Esophagus mucosa (tissue), 1 donor: ENCODE measurements around the gene TWSG1. TPM values are rescaled to one million over a fixed set of nuclear protein-coding genes. Genes with fewer than 3 reads are reported as not detected.
A peak's percentile ranks its signal among the peaks of the same experiment; 100 is the strongest.

Experiments
- ATAC-seq: fragments of 200-7000 bp; cut with Tn5 transposase; one replicate; pipeline ENCODE4 v1.9.1; 2020
- total RNA-seq: library from RNA; stranded (reverse); gene quantifications from one replicate; pipeline ENCODE4 v1.2.4, GENCODE V29; 2023
- donor health status: DM: yes; HTN: yes; CAD: no.

Gene TWSG1
- total RNA-seq, result 15.9 TPM

DNA sequence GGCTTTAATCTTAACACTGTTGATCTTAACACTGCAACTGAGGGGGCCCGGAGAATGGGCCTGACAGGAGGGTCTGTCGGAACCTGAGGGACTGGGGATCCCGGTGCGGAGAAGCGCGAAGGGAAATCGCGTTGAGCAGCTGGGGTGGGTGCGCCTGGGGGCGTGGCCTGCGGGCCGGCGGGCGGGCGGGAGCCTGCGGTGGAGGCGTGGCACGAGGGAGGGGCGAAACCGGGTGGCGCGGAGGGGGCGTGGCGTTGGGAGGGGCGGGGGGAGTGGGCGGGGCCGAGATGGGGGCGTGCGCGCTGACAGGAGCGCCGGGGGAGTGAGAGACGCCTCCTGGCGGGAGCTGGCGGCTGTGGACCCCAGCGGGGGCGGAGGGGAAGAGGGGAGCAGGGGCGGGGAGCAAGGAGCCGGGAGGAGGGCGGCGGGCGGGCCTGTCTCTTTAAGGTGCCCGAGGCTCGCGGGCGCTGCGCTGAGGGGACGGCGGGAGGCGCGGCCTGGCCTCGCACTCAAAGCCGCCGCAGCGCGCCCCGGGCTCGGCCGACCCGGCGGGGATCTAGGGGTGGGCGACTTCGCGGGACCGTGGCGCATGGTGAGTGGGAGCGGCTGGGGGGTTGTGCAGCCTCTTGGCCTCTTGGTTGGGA lies at the start of gene TWSG1:
Gene TWSG1 (plus strand): TSS at position 445 of the 644 bp plus-strand sequence. CDS start 2,457 bp downstream, outside the sequence.
- ATAC-seq, result peak; percentile 96

DNA sequence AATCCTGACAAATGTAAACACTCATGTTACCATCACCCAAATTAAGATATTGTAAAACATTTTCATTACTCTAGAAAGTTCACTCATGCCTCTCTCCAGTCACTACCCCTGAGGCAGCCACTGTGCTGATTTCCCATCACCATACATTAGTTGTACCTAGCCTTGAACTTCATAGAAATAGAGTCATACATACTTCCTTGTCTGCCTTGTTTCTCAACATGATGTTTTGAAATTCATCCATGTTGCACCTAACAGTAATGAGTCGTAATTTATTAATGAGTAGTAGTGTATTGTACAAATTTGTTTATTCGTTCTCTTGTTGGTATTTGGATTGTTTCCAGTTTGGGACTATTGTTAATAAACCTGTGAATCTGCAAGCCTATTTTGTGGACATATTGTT lies 49.0 kb upstream of the TWSG1 start:
- ATAC-seq, result peak; percentile 73

DNA sequence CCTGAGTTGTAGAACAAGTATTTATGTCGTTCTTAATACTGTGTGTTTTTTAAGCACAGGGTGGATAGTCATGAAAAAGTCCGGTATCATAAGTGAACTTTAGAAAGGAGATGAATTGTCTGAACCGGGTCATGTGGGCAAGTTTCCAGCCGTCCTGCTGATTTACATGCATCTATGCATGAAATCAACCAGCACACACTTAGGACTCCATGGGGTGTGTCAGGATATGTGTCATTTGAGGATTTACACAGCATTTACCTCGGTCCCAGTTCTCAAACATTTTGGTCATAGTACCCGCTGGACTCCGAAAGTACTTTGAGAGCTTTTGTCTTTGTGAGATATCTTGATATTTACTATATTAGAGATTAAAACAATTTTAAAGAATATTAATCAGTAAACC lies 47.5 kb upstream of the TWSG1 start:
- ATAC-seq, result peak; percentile 82

DNA sequence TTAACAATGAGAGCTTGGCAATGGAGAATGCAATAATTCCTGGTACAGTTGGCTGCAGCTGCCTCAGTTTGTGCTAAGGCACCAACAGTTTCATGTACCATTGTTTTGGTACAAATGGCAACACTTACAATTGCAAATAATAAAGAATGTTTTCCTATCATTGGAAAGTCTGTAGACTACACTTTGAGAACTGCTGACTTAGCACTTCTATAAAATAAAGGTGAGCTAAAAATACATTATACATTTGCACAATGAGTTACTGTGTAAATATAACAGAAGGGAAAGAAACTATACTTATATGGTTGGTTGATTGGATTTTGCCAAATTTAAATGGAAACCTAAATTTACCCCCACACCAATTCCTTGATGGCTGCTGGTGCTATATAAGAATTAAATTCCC lies 44.9 kb upstream of the TWSG1 start:
- no peak for ATAC-seq

DNA sequence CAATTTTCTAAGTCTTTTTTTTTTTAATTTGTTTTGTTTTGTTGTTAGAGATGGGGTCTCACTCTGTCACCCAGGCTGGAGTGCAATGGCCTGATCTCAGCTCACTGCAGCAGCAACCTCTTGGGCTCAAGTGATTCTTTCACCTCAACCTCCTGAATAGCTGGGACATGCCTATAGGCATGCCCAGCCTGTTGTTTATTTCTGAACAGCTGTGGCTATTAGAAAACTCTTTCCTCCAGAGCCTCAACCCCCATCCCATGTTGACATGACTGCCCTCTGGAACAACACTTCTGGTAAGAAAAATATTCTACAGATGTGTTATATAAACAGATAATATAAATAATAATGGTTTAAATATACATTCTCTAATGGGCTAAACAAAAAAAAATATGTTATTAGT lies 44.4 kb upstream of the TWSG1 start:
- no peak for ATAC-seq

DNA sequence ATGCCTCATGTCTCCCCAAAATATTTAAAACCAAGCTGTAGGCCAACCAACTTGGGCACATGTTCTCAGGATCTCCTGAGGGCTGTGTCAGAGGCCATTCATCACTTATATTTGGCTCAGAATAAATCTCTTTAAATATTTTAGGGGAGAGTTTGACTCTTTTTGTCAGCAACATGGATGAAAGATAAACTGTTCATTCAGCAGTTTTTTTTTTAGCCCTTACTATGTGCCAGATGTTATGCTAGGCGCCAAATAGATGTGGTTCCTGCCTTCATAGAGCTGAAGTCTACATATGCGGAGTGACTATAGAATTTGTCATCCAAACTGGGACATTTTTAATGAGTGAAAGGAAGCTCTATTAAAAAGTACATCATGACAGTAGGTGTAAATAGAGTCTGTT lies 42.5 kb upstream of the TWSG1 start:
- ATAC-seq, result no peak

DNA sequence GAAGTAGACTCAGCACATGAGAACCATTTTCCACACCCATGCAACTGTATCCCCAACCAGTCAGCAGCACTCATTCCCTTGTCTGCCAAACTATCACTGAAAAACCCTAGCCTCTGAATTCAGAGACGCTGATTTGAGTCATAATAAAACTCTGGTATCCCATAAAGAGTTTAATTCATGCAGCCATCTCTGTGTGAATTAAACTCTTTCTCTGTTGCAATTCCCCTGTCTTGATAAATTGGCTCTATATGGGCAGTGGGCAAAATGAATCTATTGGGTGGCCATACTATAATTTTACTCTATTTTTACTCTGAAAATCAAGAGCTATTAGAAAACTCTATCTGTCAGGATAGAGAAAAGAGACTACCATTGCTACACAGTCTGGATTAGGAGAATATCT lies 40.6 kb upstream of the TWSG1 start:
- no peak for ATAC-seq

DNA sequence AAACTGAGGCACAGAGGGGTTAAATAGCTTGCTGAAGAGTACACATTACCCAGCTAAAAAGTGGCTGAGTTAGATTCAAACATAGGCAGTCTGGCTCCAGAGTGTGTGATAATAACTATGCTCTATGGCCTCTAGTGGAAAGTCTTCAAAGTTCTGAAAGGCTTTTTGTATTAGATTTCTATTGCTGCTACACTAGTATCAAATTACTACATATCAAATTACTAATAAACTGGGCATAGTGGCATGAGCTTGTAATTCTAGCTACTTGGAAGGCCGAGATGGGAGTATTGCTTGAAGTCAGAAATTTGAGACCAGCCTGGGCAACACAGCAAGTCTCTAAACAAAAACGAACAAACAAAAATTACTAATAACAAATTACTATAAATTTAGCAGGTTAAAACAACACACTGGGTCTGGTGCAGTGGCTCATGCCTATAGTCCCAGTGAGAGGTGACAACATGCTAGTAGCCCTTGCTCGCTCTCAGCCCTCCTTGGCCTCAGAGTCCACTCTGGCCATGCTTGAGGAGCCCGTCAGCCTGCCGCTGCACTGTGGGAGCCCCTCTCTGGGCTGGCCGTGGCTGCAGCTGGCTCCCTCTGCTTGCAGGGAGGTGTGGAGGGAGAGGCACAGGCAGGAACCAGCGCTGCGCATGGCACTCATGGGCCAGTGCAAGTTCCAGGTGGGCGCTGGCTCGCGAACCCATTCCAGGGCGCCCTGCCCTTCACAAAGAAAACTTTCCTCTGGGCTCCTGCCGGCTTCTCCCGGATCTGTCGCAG lies 38.2 kb upstream of the TWSG1 start:
- no peak for ATAC-seq

DNA sequence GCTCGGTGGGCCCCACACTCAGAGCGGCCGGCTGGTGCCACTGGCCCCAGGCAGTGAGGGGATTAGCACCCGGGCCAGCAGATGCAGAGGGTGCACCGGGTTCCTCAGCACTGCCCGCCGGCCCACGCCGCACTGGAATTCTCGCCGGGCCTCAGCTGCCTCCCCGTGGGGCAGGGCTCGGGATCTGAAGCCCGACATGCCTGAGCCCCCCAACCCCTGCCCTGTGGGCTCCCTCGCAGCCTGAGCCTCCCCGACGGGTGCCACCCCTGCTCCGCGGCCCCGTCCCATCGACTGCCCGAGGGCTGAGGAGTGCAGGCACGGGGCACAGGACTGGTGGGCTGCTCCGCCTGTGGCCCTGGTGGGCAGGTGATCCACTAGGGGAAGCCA lies 37.6 kb upstream of the TWSG1 start:
- no peak for ATAC-seq

DNA sequence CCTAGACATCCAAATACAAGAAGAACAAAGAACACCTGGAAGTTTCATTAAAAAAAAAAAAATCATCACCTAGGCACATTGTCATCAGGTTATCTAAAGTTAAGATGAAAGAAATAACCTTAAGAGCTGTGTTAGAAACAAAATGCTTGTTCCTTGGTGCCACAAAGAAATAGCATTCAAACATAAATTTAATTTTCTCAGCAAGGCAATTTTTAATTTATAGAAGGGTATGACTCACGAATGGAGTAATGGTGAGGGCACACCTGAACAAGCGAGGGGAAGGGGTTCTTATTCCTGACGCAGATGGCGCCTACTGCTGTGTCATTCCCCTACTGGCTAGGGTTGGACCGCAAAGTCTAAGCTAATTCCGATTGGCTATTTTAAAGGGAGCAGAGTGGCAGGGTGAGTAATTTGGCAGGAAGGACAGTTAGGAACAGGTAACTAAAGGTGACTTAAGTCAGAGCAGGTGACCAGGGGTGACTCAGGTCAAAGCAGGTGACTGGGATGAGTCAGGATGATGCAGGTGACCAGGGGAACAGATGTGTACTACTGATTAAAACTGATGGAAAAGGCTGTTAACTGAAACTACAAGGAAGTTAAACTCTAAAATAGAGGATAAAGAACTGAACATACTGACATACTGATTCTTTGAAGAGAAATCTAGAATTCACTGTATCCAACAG lies 30.0 kb upstream of the TWSG1 start:
- ATAC-seq, result no peak

DNA sequence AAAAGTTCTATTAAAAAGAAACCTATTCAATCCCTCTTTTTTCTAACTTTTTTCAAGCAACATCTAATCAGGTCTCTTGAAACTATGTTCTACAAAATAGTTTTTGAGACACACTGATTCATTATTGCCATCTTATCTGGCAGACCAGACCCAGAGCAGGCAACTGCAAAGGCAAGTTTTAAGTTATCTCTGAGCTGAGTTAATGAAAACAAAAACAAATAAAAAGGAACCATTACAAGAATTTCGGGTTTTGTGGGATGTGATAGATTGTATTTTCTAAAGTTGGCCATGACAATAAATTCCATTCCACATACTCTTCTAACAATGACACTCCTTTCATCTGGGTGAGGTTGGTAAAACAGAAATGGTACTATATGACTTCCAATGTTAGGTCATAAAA lies 15.2 kb upstream of the TWSG1 start:
- no peak for ATAC-seq

DNA sequence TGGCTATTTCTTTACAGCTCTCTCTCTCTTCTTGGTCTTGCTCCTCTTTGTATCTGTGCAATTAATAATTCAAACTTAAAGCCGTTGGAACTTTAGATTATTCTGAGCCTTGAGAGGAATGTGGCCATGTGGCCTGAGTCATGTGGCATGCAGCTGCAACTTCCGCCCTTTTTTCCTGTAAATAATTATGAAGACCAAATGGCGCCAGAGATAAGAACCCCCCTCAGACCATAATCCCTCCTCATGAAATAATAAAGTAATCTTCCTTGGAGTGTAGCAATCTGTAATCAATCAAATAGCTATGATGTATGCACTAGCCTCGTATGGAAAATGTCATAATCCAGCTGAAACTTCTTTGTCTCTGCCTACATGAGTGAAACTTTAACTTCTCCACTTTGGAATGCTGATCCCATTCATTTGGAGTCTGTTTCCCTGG lies 13.5 kb upstream of the TWSG1 start:
- no peak for ATAC-seq

DNA sequence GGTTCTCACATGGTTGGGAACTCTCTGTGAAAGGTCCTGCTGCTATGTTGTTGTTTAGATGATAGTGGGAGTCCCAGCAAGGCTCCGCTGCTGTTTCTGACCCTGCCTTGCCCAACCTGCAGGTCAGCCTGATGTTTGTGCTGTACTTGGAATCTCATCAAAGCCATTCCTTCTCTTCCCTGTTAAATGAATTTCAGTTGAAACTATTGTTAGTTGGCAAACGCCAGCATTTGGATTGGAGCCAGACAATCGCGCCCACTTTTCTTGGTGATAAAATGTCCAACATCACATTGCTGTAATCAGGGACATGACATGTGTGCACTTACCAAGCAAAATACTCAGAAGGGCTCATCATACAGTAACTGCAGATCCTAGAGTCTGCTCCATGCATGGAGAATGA lies 12.8 kb upstream of the TWSG1 start:
- ATAC-seq, result no peak

DNA sequence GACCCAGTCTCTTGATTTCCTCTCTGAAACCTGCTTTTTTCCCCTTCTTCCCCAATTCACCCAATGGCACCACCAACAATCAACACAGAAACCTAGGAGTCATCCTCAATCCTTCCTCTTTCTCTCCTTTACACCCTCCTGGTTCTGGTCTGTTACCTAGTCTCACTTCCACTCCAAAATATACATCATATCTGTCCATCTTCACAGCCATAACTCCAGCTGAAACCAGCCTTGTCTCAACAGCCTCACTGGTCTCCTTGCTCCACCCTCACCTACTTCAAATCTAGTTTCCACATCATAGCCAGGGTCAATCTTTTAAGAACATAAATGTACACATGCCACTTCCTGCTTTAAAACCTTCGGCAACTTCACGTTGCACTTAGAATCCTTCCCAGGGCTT lies 11.8 kb upstream of the TWSG1 start:
- no peak for ATAC-seq

DNA sequence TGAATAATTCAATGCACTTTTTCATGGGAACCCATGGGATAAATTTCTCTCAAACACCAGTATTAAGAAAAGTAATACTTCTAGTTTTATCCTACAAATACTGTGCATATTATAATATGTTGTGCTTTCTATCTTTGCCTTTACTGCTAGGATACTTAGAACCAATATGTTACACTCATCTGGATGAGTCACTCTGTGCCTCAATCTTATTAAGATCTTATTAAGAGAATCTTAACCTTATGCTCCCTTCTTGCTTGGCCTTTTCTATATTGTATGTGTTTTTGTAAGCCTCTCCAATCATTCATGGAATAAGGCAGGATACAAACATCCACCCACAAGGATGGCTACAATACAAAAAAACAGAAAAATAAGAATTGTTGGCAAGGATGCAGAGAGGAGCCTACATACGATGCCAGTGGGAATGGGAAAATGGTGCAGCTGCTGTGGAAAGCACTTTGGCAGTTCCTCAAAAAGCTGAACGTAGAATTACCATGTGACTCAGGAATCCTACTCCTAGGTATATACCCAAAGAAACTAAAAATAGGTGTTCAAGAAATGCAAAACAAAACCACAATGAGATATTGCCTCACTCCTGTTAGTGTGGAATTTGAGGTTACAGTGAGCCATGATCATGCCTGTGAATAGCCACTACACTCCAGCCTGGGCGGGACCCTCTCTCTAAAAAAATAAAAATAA lies 10.7 kb upstream of the TWSG1 start:
- ATAC-seq, result no peak

DNA sequence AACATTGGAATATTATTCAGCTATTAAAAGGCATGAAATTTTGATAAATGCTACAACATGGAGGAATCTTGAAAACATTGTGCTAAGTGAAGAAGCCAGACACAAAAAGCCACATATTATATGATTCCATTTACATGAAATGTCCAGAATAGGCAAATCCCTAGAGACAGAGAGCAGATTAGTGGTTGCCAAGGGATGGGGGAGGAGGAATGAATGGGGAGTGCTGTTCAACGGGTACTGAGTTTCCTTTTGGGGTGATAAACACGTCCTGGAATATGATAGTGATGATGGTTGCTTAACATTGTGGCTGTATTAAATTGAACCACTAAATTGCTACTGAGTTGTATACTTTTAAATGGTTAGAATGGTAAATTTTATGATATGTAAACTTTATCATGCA lies 8.9 kb upstream of the TWSG1 start:
- no peak for ATAC-seq

DNA sequence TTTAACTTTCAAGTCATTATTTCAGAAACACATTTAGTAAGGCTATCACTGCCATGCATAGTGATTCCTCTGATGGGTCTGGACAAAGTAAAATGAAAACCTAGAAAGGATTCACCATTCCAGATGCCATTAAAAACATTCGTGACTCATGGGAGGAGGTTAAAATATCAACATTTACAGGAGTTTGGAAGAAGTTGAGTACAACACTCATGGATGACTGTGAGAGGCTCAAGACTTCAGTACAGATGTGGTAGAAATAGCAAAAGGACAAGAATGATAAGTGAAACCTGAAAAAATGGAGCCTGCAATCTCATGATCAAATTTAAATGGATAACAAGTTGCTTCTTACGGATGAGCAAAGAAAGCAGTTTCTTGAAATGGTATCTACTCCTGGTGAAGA lies 5.8 kb upstream of the TWSG1 start:
- no peak for ATAC-seq

DNA sequence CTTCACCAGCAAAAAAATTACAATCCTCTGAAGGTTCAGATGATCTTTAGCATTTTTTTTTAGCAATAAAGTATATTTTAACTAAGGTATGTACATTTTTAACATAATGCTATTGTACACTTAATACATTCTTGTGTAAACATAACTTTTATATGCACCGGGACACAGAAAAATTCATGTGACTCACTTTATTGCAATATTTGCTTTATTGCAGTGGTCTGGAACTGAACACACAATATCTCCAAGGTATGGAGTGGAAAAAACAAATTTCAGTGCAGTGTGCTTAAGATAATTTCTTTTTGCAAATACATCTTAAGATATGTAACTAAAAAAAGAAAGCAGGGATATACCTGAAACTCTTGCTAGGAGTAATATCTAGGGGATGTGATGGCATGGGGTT lies 5.1 kb upstream of the TWSG1 start:
- no peak for ATAC-seq

DNA sequence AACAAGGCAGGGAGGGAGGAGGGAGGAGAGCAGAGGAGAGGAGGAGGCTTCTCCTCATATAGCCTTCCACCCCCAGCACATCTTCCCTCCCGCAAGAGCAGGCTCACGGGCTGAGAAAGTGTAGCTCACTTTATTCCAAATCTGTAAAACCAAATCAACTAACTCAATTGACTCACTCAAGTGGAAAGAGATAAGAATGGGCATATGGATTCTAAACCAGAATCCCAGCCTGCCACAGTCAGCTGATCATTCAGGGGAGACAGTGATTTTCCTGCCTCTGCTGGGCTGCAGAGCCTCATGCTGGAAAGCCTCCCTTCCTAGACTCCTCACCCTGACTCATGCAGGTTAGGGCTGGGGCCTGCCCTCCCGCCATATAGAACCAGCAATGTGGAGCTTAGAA lies 4.2 kb upstream of the TWSG1 start:
- ATAC-seq, result no peak

DNA sequence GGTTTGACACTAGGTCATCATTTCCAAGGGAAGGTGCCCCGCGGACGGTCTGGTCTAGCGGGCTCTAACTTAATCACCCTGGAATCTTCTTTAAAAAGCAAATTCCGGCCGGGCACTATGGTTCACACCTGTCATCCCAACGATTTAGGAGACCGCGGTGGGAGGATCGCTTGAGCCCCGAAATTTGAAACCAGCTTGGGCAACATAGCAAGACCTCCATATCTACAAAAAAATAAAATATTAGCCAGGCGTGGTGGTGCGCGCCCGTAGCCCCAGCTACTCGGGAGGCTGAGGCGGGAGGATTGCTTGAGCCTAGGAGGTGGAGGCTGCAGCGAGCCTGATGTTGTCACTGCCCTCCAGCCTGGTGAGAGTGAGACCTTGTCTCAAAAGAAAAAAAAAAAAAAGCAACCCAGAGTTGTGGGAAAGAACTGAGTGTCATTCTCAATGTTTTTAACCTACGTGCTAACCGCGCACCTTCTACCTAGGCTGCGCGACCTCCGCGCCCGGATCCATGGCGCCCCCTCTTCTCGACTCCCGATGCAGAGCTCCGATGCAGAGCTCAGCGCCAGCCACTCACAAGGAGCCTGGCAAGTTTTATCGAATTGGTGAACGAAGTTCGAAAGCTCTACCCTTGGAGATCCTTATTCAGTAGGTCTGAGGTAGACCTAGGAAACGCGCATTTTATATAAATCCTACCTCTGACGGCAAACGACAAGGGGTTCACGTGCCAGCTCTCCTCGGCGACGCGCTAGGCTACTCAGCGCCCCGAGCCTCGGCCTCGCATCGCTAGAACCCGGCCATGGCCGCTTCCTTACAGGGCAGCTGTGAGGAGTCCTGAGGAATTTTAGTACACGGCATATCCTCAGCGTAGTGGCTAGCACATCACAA lies 888 bp upstream of the TWSG1 start:
- ATAC-seq, result peak; percentile 61

DNA sequence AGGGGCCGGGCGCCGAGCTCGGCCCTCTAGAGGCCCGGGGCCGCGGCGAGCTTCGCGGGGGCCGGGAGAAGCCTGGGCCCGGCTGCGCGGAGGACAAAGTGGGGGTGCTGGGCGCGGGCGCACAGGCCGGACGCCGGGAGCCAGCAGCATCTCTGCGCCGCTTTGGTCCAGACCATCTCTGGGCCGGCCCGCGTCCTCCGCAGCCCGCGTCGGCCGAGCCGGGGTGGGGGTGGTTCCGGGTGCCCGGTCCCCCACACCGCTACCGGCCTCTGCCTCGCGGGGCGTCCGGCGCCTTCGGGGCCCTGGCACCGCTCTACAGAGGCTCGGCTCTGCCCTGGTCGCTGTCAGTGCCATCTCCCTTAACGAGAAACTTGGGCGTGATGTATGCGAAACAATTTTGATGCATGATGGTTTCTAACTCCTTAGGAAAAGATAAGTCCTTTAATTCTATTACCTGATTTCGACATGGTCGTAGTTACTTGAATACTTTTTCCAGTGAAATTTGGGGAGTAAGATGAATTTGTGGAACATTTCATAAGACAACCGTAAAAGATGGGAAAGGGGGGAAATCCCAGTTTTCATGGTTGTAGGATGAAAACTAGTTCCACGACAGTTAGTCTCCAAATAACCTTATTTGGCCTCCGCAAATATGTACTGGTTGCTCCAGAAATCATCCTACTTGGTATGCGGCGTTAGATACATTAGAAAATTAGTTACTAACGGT lies 562 bp downstream of the TWSG1 start:
- peak; percentile 54 for ATAC-seq

DNA sequence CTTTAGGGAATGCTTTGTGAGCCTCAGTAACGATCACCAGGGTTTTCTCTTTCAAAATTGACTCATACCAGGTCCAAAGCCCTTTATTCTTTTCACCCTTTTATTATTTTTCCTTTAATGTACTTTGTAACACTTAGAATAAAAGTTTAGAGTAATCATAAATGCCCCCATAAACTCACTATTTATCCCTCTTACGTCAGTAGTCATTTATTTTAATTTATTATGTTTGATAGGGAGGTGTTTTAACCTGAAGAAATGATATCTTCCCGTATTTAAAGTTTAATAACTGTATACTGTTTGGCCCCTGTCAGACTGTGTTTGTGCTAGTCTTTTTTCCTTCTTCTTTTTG lies 1.1 kb downstream of the TWSG1 start:
- no peak for ATAC-seq
